ENCODE data around the gene WDFY4.

GRCh38 chr10:48878091-48878490 is 193.4 kb downstream of the WDFY4 start:
- no peak for TF ChIP-seq POLR2A (IDR thresholded peaks at IDR 0.05; ENCODE audit: low read length)
- TF ChIP-seq RCOR1 (IDR thresholded peaks at IDR 0.05; ENCODE audit: low read depth, low read length) = no peak
- TF ChIP-seq JUNB (IDR thresholded peaks at IDR 0.05) = no peak
- no peak for TF ChIP-seq CEBPB (IDR thresholded peaks at IDR 0.05)
- no peak for TF ChIP-seq FOSB (CRISPR knock-in tag; IDR thresholded peaks at IDR 0.05)
- TF ChIP-seq HOXB5 (CRISPR knock-in tag; IDR thresholded peaks at IDR 0.05) = no peak
- TF ChIP-seq CBX2 (IDR thresholded peaks at IDR 0.05; ENCODE audit: borderline replicate concordance, low read depth) = no peak
- no peak for TF ChIP-seq CTCF (IDR thresholded peaks at IDR 0.05)
- TF ChIP-seq PHF8 (IDR thresholded peaks at IDR 0.05; ENCODE audit: borderline replicate concordance, low read depth) = no peak
